MM.1S (cell line): ENCODE measurements around the gene S100A7.

Experiments
- EZH2 ChIP-seq: fragments of 300-600 bp; sonication (generic); optimal IDR thresholded peaks from 2 replicates; pipeline ENCODE3; 2017; ENCODE audit warnings: low read depth, mild to moderate bottlenecking, antibody characterized with exemption, low read length, mixed read lengths
- TF ChIP-seq, protein P1 (sequence below): fragments of 300-600 bp; sonication (generic); IDR thresholded peaks from 2 replicates; pipeline ENCODE4 v1.5.1; 2016; ENCODE audit warnings: antibody characterized with exemption, low read length, mixed read lengths

DNA sequence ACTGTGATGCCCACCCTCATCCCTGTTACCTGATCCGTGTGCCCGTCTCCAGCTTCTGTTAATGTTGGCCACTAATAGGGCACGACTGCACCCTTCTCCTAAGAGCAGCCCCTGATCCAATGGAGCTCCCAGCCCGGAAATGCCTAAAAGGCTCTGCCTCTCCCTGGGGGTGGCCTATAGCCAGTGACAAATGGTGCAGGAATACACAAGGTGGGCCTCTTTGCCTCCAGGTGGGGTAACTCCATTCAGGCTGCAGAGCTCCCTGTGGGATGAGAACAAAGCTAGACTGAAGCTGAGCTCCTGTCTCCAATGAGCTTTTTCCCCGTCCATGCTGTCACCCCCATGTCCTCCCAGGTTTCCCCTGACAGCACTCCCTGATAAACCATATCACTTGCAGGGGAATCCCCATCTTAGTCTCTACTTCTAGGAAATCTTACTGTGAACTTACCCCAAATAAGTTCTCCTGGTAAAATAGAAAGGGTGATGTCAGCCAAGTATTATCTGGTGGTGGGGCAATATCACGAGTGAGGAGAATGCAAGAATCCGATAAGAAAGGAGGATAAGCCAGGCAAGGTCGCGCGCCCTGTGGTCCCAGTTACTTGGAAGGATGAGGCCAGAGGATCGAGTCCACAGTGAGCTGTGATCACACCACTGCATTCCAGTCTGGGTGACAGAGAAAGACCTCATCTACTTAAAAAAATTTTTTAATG, 25.6 kb downstream of the S100A7 start:
- TF ChIP-seq, protein P1, sequence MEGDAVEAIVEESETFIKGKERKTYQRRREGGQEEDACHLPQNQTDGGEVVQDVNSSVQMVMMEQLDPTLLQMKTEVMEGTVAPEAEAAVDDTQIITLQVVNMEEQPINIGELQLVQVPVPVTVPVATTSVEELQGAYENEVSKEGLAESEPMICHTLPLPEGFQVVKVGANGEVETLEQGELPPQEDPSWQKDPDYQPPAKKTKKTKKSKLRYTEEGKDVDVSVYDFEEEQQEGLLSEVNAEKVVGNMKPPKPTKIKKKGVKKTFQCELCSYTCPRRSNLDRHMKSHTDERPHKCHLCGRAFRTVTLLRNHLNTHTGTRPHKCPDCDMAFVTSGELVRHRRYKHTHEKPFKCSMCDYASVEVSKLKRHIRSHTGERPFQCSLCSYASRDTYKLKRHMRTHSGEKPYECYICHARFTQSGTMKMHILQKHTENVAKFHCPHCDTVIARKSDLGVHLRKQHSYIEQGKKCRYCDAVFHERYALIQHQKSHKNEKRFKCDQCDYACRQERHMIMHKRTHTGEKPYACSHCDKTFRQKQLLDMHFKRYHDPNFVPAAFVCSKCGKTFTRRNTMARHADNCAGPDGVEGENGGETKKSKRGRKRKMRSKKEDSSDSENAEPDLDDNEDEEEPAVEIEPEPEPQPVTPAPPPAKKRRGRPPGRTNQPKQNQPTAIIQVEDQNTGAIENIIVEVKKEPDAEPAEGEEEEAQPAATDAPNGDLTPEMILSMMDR, result no peak
- TF ChIP-seq EZH2, result no peak
